Activated CD8-positive, alpha-beta memory T cell treated with anti-CD3 and anti-CD28 coated beads, Interleukin-2, amount 10 ng/mL, durations not matched to agents 7 days and 5 days (primary cell): ENCODE measurements around the gene TRIM41. TPM values are rescaled to one million over a fixed set of nuclear protein-coding genes. Genes with fewer than 3 reads are reported as not detected.
"Not testable (repeated sequence)": the region's sequence is repeated elsewhere in the genome, so short reads cannot be mapped to it uniquely, and the experiment has no call there.

Source experiments
- ATAC-seq: fragments of 150-1000 bp; cut with Tn5 transposase; one replicate; pipeline ENCODE4 v1.10.0; 2021; ENCODE audit warnings: moderate library complexity
- CTCF ChIA-PET: fragments of 350-600 bp; sonication (Branson Sonifier 250); formaldehyde crosslinking; loops from one replicate; lab custom pipeline; 2021; ENCODE audit warnings: antibody characterized with exemption; lab: Charles Lee
- DNase-seq: peaks from one replicate; pipeline ENCODE4 v3.0.0-alpha.2; 2020
- H3K27ac Mint-ChIP-seq: one replicate; pipeline ENCODE4 v1.8.0; 2021; ENCODE audit warnings: mild to moderate bottlenecking, mixed read lengths
- H3K27me3 Mint-ChIP-seq: one replicate; pipeline ENCODE4 v1.8.0; 2021; ENCODE audit warnings: mixed read lengths
- H3K36me3 Mint-ChIP-seq: one replicate; pipeline ENCODE4 v1.8.0; 2021; ENCODE audit warnings: mild to moderate bottlenecking, mixed read lengths
- H3K4me1 Mint-ChIP-seq: one replicate; pipeline ENCODE4 v1.8.0; 2021; ENCODE audit warnings: mixed read lengths
- H3K4me3 Mint-ChIP-seq: one replicate; pipeline ENCODE4 v1.8.0; 2021; ENCODE audit warnings: mild to moderate bottlenecking, moderate library complexity, mixed read lengths
- H3K9me3 Mint-ChIP-seq: one replicate; pipeline ENCODE4 v1.8.0; 2022; ENCODE audit warnings: low read depth, mixed read lengths
- microRNA-seq: library from miRNA; unstranded; fragments of <30 nt; microRNA quantifications from one replicate; pipeline ENCODE4 v1.2.0, GENCODE V29; 2022
- total RNA-seq, 2 experiments: library from RNA; stranded (reverse); gene quantifications; one replicate each; pipeline ENCODE4 v1.2.3, GENCODE V29; 2021

The TRIM41 gene
- total RNA-seq, 2 experiments from 2014 or later, result 40.7 to 44.9 TPM

DNA sequence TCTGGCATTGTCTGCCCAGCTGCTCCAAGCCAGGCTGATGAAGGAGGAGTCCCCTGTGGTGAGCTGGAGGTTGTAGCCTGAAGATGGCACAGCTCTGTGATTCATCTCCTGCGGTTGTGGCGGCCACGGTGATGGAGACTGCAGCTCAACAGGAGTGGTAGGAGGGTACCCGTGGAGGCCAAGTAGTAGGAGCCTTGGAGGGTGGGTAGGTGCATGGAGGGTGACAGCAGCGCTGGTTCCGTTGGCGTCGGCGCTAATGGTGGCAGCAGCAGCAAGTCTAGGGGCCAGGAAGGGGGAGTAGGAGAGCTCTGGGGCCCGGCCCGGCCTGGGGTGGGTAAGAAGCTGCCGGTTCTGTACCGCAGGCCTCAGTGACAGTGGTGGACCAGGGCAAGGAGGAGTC lies 60.3 kb downstream of the TRIM41 start:
- H3K36me3 Mint-ChIP-seq, result no peaks in the 10 kb centered on the region
- peaks cover 2% of the 10 kb centered on the region for H3K4me1 Mint-ChIP-seq
- CTCF ChIA-PET, result no interaction called here
- H3K9me3 Mint-ChIP-seq, result no peaks in the 10 kb centered on the region
- ATAC-seq (no peak), DNase-seq (no peak)
- no peak overlapping the region for H3K4me3 Mint-ChIP-seq
- no peaks in the 10 kb centered on the region for H3K27me3 Mint-ChIP-seq
- no peak overlapping the region for H3K27ac Mint-ChIP-seq

DNA sequence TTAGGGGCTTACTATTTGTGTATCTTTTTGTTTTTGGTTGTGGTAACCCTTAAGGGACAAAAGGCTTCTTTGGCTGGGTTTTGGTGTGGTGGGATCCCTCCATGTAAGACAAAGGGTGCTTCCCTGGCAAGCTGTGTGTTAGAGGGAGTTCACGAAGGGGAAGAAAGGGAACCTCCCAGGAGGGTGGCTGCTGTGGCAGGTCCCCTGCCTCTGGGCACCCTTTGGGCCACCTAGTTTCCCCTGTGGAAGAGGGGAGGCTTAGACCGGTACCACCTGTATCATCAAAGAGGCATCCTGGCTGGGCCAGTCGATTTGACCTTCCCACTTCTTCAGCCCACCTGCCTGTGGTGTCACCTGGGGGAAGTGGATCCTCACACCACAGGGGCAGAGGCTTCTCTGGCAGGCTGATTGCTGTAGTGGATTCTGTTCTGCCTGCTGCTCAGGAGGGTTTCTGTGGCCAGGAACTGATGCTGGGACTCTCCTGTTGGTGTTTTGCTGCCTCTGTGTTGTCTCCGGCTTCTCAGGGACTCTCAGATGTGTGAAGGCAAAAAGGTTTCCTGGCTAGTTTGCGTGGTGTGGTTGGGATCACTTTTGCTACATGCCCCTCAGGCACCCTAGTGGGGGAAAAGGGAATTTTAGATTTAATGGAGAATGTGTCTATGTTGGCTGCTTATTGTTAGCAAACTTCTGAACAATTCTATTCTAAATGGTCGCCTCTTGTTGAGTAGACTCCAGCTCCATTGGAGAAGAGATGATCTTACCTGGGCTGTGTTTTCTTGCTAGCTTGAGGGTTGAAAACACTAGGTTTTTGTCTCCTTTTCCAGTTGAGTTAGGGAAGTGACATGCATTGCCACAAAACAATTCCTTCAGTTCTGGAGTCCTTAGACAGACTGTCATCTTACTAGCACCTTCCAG lies 61.0 kb downstream of the TRIM41 start:
- H3K4me3 Mint-ChIP-seq, H3K4me1 Mint-ChIP-seq, ATAC-seq, DNase-seq, CTCF ChIA-PET, H3K27me3 Mint-ChIP-seq, H3K27ac Mint-ChIP-seq, H3K36me3 Mint-ChIP-seq, H3K9me3 Mint-ChIP-seq: not testable (repeated sequence)

Small RNA genes lying within 50 kb of the gene (microRNA-seq; reads per million reads assigned to microRNA genes)
- gene MIR4638, result not detected

Other genes with a start within 250 kb of the TRIM41 start
- not detected for gene BTNL3, start 234.4 kb upstream of the TRIM41 start, total RNA-seq
- gene BTNL9, start 183.0 kb upstream of the TRIM41 start, total RNA-seq, result not detected
- gene OR2V1, start 92.1 kb upstream of the TRIM41 start, total RNA-seq, result not detected
- gene OR2V2, start 75.7 kb upstream of the TRIM41 start, total RNA-seq, result not detected
- gene TRIM7, start 18.1 kb upstream of the TRIM41 start, total RNA-seq, result 1 to 10 TPM; 1.6 to 1.7 TPM
- gene RACK1, start 20.6 kb downstream of the TRIM41 start, total RNA-seq, result 1,000 to 10,000 TPM; 1,565 to 1,861 TPM
- gene TRIM52, start 37.9 kb downstream of the TRIM41 start, total RNA-seq, result 10 to 100 TPM; 20.0 to 26.2 TPM
- not detected for gene OR4F3, start 144.0 kb downstream of the TRIM41 start, total RNA-seq